ENCODE measurements around the gene KCNIP4.
"Not testable (repeated sequence)": the region's sequence is repeated elsewhere in the genome, so short reads cannot be mapped to it uniquely, and the experiment has no call there.

Gene KCNIP4

DNA sequence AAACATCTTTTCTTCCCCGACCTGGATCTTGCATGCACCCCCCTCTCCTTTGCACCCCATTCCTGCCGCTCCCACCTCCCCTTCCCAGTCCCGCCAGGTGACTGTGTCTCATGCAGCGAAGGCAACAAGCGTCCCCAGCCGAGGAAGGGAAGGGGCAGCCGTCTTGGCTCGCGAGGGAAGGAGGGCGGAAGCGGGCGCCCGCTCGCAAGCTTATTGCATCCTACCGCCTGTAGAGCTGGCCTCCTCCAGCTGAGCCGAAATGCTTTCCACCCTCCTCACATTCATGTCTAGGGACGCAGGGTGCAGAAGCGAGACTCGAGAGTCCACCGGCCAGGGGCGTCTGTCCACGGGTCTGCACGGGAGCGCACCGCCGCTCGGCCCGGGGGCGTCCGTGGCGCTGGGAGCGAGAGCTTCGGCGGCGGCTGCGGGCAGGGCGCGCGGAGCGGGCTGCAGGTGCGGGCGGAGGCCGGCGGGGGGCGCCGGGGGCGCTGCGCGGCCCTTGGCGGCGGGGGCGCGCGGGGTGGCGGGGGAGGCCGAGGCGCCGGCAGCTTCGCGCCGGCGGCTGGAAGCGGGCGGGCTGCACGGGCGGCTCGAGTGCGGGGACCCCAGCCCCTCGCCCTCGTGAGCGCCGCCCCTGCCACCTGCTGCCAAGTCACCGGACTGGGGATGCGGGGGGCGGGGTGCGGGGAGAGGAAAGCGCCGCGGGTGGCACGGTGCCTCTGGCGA is at the start of gene KCNIP4:
Gene KCNIP4, minus strand, starts transcription at position 426 of the 726 bp plus-strand sequence.
- in situ Hi-C loops (cut with HindIII; ENCODE audit: low sequenced_read_pairs) = no loop called here

DNA sequence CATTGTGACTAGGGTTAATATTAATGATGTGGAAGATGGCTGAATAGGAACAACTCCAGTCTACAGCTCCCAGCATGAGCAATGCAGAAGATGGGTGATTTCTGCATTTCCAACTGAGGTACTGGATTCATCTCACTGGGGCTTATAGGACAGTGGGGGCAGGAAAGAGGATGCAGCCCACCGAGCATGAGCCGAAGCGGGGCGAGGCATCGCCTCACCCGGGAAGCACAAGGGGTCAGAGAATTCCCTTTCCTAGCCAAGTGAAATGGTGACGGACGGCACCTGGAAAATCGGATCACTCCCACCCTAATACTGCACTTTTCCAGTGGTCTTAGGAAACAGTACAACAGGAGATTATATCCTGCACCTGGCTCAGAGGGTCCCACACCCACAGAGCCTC is 48.0 kb upstream of the KCNIP4 start:
- in situ Hi-C loops (cut with HindIII; ENCODE audit: low sequenced_read_pairs) = not testable (repeated sequence)

- in situ Hi-C loops (cut with HindIII; ENCODE audit: low sequenced_read_pairs) = no loop called here
Observed at GRCh38 chr4:21992330-21992729, 43.8 kb upstream of the KCNIP4 start.

- in situ Hi-C loops (cut with HindIII; ENCODE audit: low sequenced_read_pairs) = no loop called here
Observed at GRCh38 chr4:21991562-21991961, 43.0 kb upstream of the KCNIP4 start.

GRCh38 chr4:21991050-21991449 is 42.5 kb upstream of the KCNIP4 start:
- in situ Hi-C loops (cut with HindIII; ENCODE audit: low sequenced_read_pairs) = no loop called here

DNA sequence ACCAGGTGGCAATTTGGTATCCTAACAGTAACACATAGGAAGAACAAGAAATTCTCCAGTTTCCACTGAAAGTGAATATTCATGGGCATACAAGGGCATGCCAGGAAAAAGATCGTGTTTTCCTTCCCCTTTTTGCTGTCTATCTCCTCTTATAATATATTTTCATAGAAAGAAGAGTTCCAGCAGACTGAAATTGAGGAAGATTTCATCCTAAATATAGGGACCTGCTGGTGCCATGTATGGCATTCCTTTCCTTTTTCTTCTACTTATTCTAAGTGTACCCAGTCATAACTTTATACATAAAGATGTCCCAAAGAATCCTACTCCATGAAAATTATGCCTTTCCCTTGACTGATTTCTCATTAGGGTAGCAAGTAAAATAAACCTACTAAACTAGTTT is 40.8 kb upstream of the KCNIP4 start:
- in situ Hi-C loops (cut with HindIII; ENCODE audit: low sequenced_read_pairs) = no loop called here

- in situ Hi-C loops (cut with HindIII; ENCODE audit: low sequenced_read_pairs) = no loop called here
Observed at GRCh38 chr4:21986307-21986706, 37.7 kb upstream of the KCNIP4 start.

DNA sequence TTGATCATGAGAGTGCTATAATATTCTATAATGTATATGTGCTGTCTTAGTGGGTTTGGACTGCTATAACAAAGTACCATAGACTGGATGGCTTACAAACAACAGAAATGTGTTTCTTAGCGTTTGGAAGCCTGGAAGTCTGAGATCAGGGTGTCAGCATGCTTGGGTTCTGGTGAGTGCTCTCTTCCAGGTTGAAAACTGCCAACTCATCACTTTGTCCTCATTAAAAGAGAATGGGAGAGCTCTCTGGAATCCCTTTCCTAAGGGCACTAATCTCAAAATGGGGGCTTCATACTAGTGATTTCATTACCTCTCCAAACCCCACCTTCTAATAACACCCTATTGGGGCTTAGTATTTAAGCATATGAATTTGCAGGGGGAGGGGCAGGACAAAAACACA is 33.5 kb upstream of the KCNIP4 start:
- in situ Hi-C loops (cut with HindIII; ENCODE audit: low sequenced_read_pairs) = no loop called here

GRCh38 chr4:21979196-21979595 is 30.6 kb upstream of the KCNIP4 start:
- in situ Hi-C loops (cut with HindIII; ENCODE audit: low sequenced_read_pairs) = no loop called here

DNA sequence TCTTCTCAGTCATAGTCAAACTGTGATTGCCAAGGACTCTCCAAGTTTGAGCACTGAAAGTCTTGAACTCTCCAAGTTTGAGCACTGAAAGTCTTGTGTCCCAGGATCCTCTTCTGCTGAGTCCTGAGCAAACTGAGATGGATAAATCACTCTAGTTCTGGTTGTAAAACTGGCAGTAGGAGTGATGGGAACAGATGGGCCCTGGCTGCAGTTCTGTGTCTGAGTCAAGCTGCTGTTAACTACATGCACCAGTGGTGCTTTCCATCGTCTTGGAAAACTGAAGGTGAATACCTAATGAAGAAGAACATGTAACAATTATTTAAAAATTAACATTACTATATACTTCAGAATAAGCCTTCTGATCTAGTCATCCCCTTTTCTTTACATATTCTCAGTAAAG is 27.6 kb upstream of the KCNIP4 start:
- in situ Hi-C loops (cut with HindIII; ENCODE audit: low sequenced_read_pairs) = no loop called here

GRCh38 chr4:21973850-21974249 is 25.3 kb upstream of the KCNIP4 start:
- in situ Hi-C loops (cut with HindIII; ENCODE audit: low sequenced_read_pairs) = no loop called here

DNA sequence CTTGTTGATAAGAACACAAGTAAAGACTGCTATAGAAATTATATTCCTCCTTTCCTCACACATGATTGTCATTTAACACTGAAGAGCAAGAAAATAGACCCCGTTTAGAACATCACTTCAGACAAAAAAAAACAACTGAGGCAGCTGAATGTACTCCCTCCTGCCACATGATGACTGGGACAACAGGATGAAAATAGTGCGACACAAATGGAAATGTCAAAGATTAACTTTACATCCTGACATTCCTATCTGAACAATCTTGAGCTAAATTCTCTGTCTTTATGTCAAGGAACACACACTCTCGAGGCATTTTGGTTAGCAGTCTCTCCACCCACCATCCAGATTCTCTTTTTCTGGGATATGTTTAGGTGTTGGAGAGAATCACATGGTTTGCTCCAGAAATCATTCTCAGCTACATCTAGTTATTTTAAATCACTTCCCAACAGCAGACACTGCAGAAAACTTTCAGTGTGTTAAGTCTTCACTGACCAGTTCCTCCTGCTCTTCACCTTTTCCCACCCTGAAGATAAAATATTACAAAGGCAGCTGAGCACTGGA is 16.3 kb upstream of the KCNIP4 start:
- in situ Hi-C loops (cut with HindIII; ENCODE audit: low sequenced_read_pairs) = no loop called here

- in situ Hi-C loops (cut with HindIII; ENCODE audit: low sequenced_read_pairs) = no loop called here
Observed at GRCh38 chr4:21962691-21963090, 14.1 kb upstream of the KCNIP4 start.

DNA sequence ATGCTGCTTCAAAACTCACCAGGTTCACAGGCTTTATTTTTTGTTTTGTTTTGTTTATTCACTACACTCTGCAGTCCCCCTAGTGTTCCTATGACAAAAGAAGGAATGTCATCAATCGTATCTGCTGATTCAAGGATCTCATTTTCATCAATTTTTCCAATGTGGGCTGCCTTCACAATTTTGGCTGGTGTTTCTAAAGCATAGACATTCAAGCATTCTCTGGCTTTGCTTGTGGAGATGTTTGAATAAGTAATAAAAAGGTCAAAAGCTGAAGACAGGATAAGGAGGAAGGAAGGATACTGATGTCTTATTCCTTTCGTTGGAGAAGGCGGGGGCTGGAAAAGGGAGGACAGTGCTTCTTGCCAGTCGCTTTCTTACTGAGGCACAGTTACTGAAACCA is 12.2 kb upstream of the KCNIP4 start:
- in situ Hi-C loops (cut with HindIII; ENCODE audit: low sequenced_read_pairs) = no loop called here

GRCh38 chr4:21954916-21955315 is 6.3 kb upstream of the KCNIP4 start:
- in situ Hi-C loops (cut with HindIII; ENCODE audit: low sequenced_read_pairs) = no loop called here

- in situ Hi-C loops (cut with HindIII; ENCODE audit: low sequenced_read_pairs) = no loop called here
Observed at GRCh38 chr4:21953653-21954052, 5.1 kb upstream of the KCNIP4 start.

- in situ Hi-C loops (cut with HindIII; ENCODE audit: low sequenced_read_pairs) = no loop called here
Observed at GRCh38 chr4:21952549-21952948, 4.0 kb upstream of the KCNIP4 start.

DNA sequence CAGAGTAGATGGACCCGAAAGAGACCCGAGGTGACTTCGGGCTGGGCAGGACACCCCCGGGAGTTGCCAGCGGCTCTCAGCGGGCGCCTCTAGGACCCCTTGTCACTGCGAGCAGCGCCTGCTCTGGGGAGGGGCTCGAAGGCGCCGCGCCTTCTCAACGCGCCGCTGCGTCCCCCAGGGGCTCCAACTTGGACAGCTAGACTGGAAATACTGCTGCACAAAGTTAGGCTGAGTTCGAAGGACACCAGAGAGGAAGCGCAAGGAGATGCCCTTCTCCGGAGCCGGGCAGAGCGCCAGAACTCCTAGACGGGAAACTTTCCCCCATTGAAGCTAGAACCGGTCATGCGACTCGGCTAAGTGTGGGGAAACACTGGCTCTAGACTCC is 493 bp upstream of the KCNIP4 start:
- in situ Hi-C loops (cut with HindIII; ENCODE audit: low sequenced_read_pairs) = no loop called here

DNA sequence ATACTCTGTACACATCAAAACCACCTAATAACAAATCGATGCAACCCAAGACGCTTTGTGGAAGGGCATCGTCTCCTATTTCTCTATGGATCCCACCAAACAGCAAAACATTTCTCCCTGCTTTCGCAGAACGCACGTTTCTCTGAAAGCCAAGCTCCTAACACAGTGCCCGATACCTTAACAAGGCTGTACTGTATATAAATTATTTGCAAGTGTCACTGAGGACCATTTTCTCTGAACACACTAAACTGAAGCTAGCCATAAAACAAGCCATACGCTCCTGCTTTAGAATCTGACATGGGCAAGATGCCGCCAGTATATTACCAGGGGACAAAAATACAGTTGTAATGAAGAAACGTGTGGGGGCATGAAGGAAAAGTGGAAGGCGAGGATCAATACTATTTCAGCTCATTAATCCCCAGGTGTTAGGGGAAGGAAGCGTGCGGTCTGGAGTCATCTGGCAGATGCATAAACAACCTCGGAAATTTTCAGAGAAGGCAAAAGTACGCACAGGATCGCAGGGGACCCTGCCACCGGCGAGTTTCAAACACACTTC is 703 bp downstream of the KCNIP4 start:
- in situ Hi-C loops (cut with HindIII; ENCODE audit: low sequenced_read_pairs) = no loop called here

GRCh38 chr4:21946858-21947257 is 1.7 kb downstream of the KCNIP4 start:
- in situ Hi-C loops (cut with HindIII; ENCODE audit: low sequenced_read_pairs) = no loop called here

- in situ Hi-C loops (cut with HindIII; ENCODE audit: low sequenced_read_pairs) = no loop called here
Observed at GRCh38 chr4:21921526-21922180, 26.9 kb downstream of the KCNIP4 start.

DNA sequence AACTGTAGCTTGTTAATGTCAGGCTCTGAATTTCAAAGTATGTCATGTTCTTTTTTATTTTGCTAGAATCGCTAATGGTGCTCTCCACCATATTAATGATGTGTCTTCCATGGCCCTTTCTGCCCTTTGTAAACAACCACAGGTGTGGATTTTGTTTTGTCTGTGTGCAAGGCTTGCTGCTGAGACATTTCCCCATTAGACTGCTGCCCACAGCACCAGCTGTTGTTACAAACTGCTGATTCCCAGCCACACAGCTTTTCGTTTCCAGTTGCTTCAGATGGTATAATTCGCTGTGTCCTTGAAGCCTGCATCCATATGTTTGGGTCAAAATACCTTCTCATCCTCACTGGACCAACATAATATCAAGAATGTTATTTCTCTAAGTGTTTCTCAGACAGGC is 32.8 kb downstream of the KCNIP4 start:
- in situ Hi-C loops (cut with HindIII; ENCODE audit: low sequenced_read_pairs) = no loop called here

All from endothelial cell of hepatic sinusoid (primary cell).